ENCODE results near the gene WDR54.

- TF ChIP-seq TAF1 (IDR thresholded peaks at IDR 0.05; ENCODE audit: borderline replicate concordance, low read depth, low read length) (no peak), POLR2A (IDR thresholded peaks at IDR 0.05; ENCODE audit: low read depth, low read length) (no peak)
Measured at GRCh38 chr2:74448771-74449170, 27.2 kb downstream of the WDR54 start.
